Subcutaneous adipose tissue (tissue), 4 donors: ENCODE data around the gene PRUNE1. TPM values are rescaled to one million over a fixed set of nuclear protein-coding genes. Genes with fewer than 3 reads are reported as not detected.

ENCODE experiments used
- CTCF ChIP-seq: fragments of 450-650 bp; IDR thresholded peaks from one replicate; pipeline ENCODE4 v1.5.1; 2016; ENCODE audit warnings: low read depth, mild to moderate bottlenecking, control low read depth, antibody characterized with exemption, moderate library complexity
- total RNA-seq, 4 donors: library from RNA; depleted of rRNA; stranded (reverse); fragments of >200 nt; gene quantifications; one replicate each; pipeline ENCODE4 v1.1.0, GENCODE V29; 2016

PRUNE1 gene
- total RNA-seq, 4 donors from 2014 or later = 16.5 to 29.5 (median 17.8) TPM

- no peak for TF ChIP-seq CTCF
Measured at GRCh38 chr1:151010346-151010726, 2.1 kb downstream of the PRUNE1 start.

GRCh38 chr1:151011154-151011850, 3.1 kb downstream of the PRUNE1 start:
- TF ChIP-seq CTCF = no peak

GRCh38 chr1:151012684-151013471, 4.6 kb downstream of the PRUNE1 start:
- TF ChIP-seq CTCF = no peak

GRCh38 chr1:151013518-151013917, 5.3 kb downstream of the PRUNE1 start:
- no peak for TF ChIP-seq CTCF

- no peak for TF ChIP-seq CTCF
Measured at GRCh38 chr1:151024540-151025146, 16.4 kb downstream of the PRUNE1 start.

- TF ChIP-seq CTCF = no peak
Measured at GRCh38 chr1:151026460-151026859, 18.2 kb downstream of the PRUNE1 start.

- TF ChIP-seq CTCF = no peak
Measured at GRCh38 chr1:151032164-151032563, 23.9 kb downstream of the PRUNE1 start.
